Measurements from ENCODE around the gene GTF2F1.
A peak's percentile ranks its signal among the peaks of the same experiment; 100 is the strongest.

GTF2F1 gene

GRCh38 chr19:6343462-6343861, 49.5 kb downstream of the GTF2F1 start:
- Histone ChIP-seq H3K36me3 (ENCODE audit: control insufficient read depth in 1 of 2, insufficient read depth in 2 of 2, low read length in 2 of 2) (no peaks in the 10 kb centered on the region), H2BK12ac (ENCODE audit: low read length) (no peak overlapping the region), H3K4me1 (ENCODE audit: control insufficient read depth in 1 of 2, insufficient read depth in 2 of 2, low read length in 2 of 2) (no peaks in the 10 kb centered on the region), H3K9me3 (ENCODE audit: insufficient read depth, low read depth, low read length) (peaks cover 8% of the 10 kb centered on the region), H2BK5ac (ENCODE audit: low read depth, low read length, poor library complexity) (no peak overlapping the region), H3K9ac (ENCODE audit: low read length) (no peak overlapping the region), H2AK5ac (ENCODE audit: low read length) (no peak overlapping the region), H3K14ac (ENCODE audit: low read length) (no peak overlapping the region), H2BK120ac (ENCODE audit: insufficient read depth, low read length, poor library complexity) (no peak overlapping the region), H3K4me3 (ENCODE audit: low read depth, low read length) (peak overlapping the region; percentile 11), H3K79me1 (ENCODE audit: low read length) (no peaks in the 10 kb centered on the region), H3K79me2 (ENCODE audit: control insufficient read depth, insufficient read depth, low read length, poor library complexity) (no peaks in the 10 kb centered on the region), H4K91ac (ENCODE audit: low read depth, low read length) (no peak overlapping the region), H3K23ac (ENCODE audit: low read length) (no peak overlapping the region), H3K18ac (ENCODE audit: low read length) (no peak overlapping the region), H4K8ac (ENCODE audit: low read depth, low read length) (no peak overlapping the region), H3K4me2 (ENCODE audit: low read length) (no peak overlapping the region), H3K27me3 (ENCODE audit: insufficient read depth, low read length) (no peaks in the 10 kb centered on the region), H3K27ac (ENCODE audit: low read depth, low read length) (no peak overlapping the region), H2AFZ (ENCODE audit: insufficient read depth, low read length, poor library complexity) (no peak overlapping the region), H4K12ac (ENCODE audit: low read depth, low read length) (no peak overlapping the region), H3K4ac (ENCODE audit: low read depth, low read length) (no peak overlapping the region)
- no peak for DNase-seq
- no CpG with 5 or more reads among the region's 1 CpG for WGBS (ENCODE audit: extremely low coverage, insufficient coverage, insufficient read length)

DNA sequence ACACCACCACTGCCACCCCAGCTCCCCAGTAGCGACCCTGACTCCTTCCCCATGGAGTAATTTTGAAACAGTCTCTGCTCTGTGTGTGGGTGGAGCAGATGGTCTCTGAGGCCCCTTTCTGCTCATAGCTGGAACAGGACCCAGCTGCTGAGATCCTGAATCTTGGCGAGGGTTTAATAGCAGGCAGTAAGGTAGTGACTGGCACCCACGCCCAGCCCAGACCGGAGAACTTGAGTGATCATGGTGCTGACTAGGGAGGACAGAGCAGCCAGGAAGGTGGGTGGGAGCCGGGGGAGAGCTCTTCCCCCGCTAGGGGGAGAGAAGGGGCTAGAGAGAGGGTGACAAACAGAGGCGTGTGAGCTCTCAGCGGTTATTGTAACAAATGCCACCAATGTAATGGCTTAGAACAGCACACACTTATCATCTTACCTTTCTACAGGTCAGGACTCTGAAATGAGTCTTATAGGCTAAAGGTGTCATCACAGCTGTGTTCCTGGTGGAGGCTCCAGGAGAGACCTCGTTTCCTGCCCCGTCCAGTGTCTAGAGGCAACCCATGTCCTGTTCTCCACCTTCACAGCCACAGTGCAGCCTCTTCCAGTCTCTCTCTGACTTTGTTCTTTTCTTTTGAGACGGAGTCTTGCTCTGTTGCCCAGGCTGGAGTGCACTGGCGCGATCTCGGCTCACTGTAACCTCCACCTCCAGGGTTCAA, 52.3 kb downstream of the GTF2F1 start:
- no peak overlapping the region for H2BK12ac ChIP-seq (ENCODE audit: low read length)
- no peak overlapping the region for H4K8ac ChIP-seq (ENCODE audit: low read depth, low read length)
- H3K36me3 ChIP-seq (ENCODE audit: control insufficient read depth in 1 of 2, insufficient read depth in 2 of 2, low read length in 2 of 2): no peaks in the 10 kb centered on the region
- H3K23ac ChIP-seq (ENCODE audit: low read length): no peak overlapping the region
- no peak overlapping the region for H3K18ac ChIP-seq (ENCODE audit: low read length)
- H3K9me3 ChIP-seq (ENCODE audit: insufficient read depth, low read depth, low read length): peaks cover 8% of the 10 kb centered on the region
- no peaks in the 10 kb centered on the region for H3K4me1 ChIP-seq (ENCODE audit: control insufficient read depth in 1 of 2, insufficient read depth in 2 of 2, low read length in 2 of 2)
- no peaks in the 10 kb centered on the region for H3K79me1 ChIP-seq (ENCODE audit: low read length)
- no peak overlapping the region for H3K9ac ChIP-seq (ENCODE audit: low read length)
- no peaks in the 10 kb centered on the region for H3K79me2 ChIP-seq (ENCODE audit: control insufficient read depth, insufficient read depth, low read length, poor library complexity)
- no CpG with 5 or more reads among the region's 14 CpGs for WGBS (ENCODE audit: extremely low coverage, insufficient coverage, insufficient read length)
- no peak overlapping the region for H3K4me2 ChIP-seq (ENCODE audit: low read length)
- H3K4ac ChIP-seq (ENCODE audit: low read depth, low read length): no peak overlapping the region
- no peak overlapping the region for H3K4me3 ChIP-seq (ENCODE audit: low read depth, low read length)
- H3K14ac ChIP-seq (ENCODE audit: low read length): no peak overlapping the region
- H4K91ac ChIP-seq (ENCODE audit: low read depth, low read length): no peak overlapping the region
- H2BK5ac ChIP-seq (ENCODE audit: low read depth, low read length, poor library complexity): no peak overlapping the region
- peak overlapping the region; percentile 43 for H4K12ac ChIP-seq (ENCODE audit: low read depth, low read length)
- no peak overlapping the region for H3K27ac ChIP-seq (ENCODE audit: low read depth, low read length)
- DNase-seq: no peak
- H2AFZ ChIP-seq (ENCODE audit: insufficient read depth, low read length, poor library complexity): no peak overlapping the region
- no peak overlapping the region for H2AK5ac ChIP-seq (ENCODE audit: low read length)
- no peak overlapping the region for H2BK120ac ChIP-seq (ENCODE audit: insufficient read depth, low read length, poor library complexity)
- no peaks in the 10 kb centered on the region for H3K27me3 ChIP-seq (ENCODE audit: insufficient read depth, low read length)

DNA sequence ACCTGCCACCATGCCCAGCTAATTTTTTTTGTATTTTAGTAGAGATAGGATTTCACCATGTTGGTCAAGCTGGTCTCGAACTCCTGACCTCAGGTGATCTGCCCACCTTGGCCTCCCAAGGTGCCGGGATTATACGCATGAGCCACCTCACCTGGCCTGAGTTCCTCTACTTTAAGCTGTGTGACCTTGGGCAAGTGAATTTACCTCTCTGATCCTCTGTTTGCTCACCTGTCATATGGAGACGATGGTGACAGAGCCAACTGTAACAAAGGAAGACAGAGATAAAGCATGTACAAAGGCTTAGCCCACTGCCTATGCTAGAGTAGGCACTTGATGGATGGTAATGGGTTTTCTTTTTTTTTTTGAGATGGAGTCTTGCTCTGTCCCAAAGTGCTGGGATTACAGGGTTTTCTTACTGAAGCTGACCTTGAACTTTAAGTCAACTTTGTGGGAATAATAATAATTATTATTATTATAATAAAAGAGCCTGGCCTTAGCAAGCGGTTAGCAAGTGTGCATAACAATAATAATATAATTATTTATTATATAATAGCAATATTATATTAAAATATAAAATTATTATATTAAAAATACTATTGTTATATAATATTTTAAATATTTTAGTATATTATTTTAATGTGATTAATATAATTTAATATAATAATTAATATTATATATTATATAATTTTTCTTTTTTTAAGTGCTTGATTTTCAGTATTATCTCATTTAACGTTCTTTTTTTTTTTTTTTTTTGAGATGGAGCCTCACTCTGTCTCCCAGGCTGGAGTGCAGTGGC, 58.3 kb downstream of the GTF2F1 start:
- Histone ChIP-seq H2AFZ (ENCODE audit: insufficient read depth, low read length, poor library complexity) (no peak overlapping the region), H2AK5ac (ENCODE audit: low read length) (no peak overlapping the region), H2BK5ac (ENCODE audit: low read depth, low read length, poor library complexity) (no peak overlapping the region), H3K79me2 (ENCODE audit: control insufficient read depth, insufficient read depth, low read length, poor library complexity) (no peaks in the 10 kb centered on the region), H3K4me3 (ENCODE audit: low read depth, low read length) (no peak overlapping the region), H3K23ac (ENCODE audit: low read length) (no peak overlapping the region), H3K27me3 (ENCODE audit: insufficient read depth, low read length) (no peaks in the 10 kb centered on the region), H3K18ac (ENCODE audit: low read length) (no peak overlapping the region), H2BK12ac (ENCODE audit: low read length) (no peak overlapping the region), H3K4ac (ENCODE audit: low read depth, low read length) (no peak overlapping the region), H3K36me3 (ENCODE audit: control insufficient read depth in 1 of 2, insufficient read depth in 2 of 2, low read length in 2 of 2) (no peaks in the 10 kb centered on the region), H3K9ac (ENCODE audit: low read length) (no peak overlapping the region), H3K14ac (ENCODE audit: low read length) (no peak overlapping the region), H2BK120ac (ENCODE audit: insufficient read depth, low read length, poor library complexity) (no peak overlapping the region), H3K4me2 (ENCODE audit: low read length) (no peak overlapping the region), H4K8ac (ENCODE audit: low read depth, low read length) (no peak overlapping the region), H3K27ac (ENCODE audit: low read depth, low read length) (no peak overlapping the region), H4K12ac (ENCODE audit: low read depth, low read length) (no peak overlapping the region), H3K9me3 (ENCODE audit: insufficient read depth, low read depth, low read length) (peaks cover 9% of the 10 kb centered on the region), H3K4me1 (ENCODE audit: control insufficient read depth in 1 of 2, insufficient read depth in 2 of 2, low read length in 2 of 2) (no peaks in the 10 kb centered on the region), H4K91ac (ENCODE audit: low read depth, low read length) (no peak overlapping the region), H3K79me1 (ENCODE audit: low read length) (no peaks in the 10 kb centered on the region)
- no CpG with 5 or more reads among the region's 6 CpGs for whole genome bisulfite sequencing (ENCODE audit: extremely low coverage, insufficient coverage, insufficient read length)
- DNase-seq: no peak

GRCh38 chr19:6333439-6333838, 59.5 kb downstream of the GTF2F1 start, which contains the start of gene ACER1:
TSS of gene ACER1 (minus strand) at chr19:6333612. CDS start at chr19:6333551, 61 bp downstream.
- Histone ChIP-seq H4K91ac (ENCODE audit: low read depth, low read length) (no peak within 1 kb of the TSS), H3K4ac (ENCODE audit: low read depth, low read length) (no peak within 1 kb of the TSS), H3K4me3 (ENCODE audit: low read depth, low read length) (no peak within 1 kb of the TSS), H3K79me2 (ENCODE audit: control insufficient read depth, insufficient read depth, low read length, poor library complexity) (no peaks in the 10 kb centered on the region), H3K18ac (ENCODE audit: low read length) (no peak within 1 kb of the TSS), H4K12ac (ENCODE audit: low read depth, low read length) (no peak within 1 kb of the TSS), H3K36me3 (ENCODE audit: control insufficient read depth in 1 of 2, insufficient read depth in 2 of 2, low read length in 2 of 2) (no peaks in the 10 kb centered on the region), H2BK120ac (ENCODE audit: insufficient read depth, low read length, poor library complexity) (no peak within 1 kb of the TSS), H3K9ac (ENCODE audit: low read length) (no peak within 1 kb of the TSS), H3K4me2 (ENCODE audit: low read length) (no peak within 1 kb of the TSS), H4K8ac (ENCODE audit: low read depth, low read length) (no peak within 1 kb of the TSS), H3K27me3 (ENCODE audit: insufficient read depth, low read length) (no peaks in the 10 kb centered on the region), H2AFZ (ENCODE audit: insufficient read depth, low read length, poor library complexity) (no peak within 1 kb of the TSS), H3K14ac (ENCODE audit: low read length) (no peak within 1 kb of the TSS), H2BK5ac (ENCODE audit: low read depth, low read length, poor library complexity) (no peak within 1 kb of the TSS), H3K27ac (ENCODE audit: low read depth, low read length) (no peak within 1 kb of the TSS), H3K9me3 (ENCODE audit: insufficient read depth, low read depth, low read length) (peaks cover 9% of the 10 kb centered on the region), H3K4me1 (ENCODE audit: control insufficient read depth in 1 of 2, insufficient read depth in 2 of 2, low read length in 2 of 2) (no peaks in the 10 kb centered on the region), H3K79me1 (ENCODE audit: low read length) (no peaks in the 10 kb centered on the region), H2AK5ac (ENCODE audit: low read length) (no peak within 1 kb of the TSS), H3K23ac (ENCODE audit: low read length) (no peak within 1 kb of the TSS), H2BK12ac (ENCODE audit: low read length) (no peak within 1 kb of the TSS)
- no CpG with 5 or more reads among the region's 17 CpGs for WGBS (ENCODE audit: extremely low coverage, insufficient coverage, insufficient read length)
- DNase-seq: peak; percentile 56 to 76
